ENCODE data around the gene CTSV. TPM values are rescaled to one million over a fixed set of nuclear protein-coding genes. Genes with fewer than 3 reads are reported as not detected.

Gene CTSV
- total and polyA plus RNA-seq, 10 of the 15 experiments (the other 5 are each of a cell fraction or from before 2014, with no cell fraction given): 0.10 to 0.51 (median 0.19) TPM; not detected in 1

DNA sequence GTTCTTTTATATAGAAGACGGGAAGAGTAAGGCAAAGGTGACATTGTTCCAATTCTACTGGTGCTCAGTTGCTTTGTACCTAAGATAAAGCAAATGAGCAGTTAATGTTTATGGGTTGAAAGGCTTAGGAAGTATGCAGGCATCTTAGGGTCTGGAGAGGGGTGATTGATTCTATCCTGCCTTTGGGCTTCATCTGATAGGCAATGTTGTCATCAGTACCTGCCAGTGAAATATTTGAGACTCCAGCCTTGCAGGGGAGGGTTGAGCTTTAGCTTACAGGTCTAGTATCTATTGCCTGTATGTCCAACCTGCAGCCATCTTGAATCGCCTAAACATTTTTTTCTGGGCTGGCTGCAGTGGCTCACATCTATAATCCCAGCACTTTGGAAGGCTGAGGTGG, 13.8 kb upstream of the CTSV start:
- no peaks in the 10 kb centered on the region for H3K4me1 ChIP-seq (ENCODE audit: control insufficient read depth, insufficient read depth, low read length)
- POLR2A ChIA-PET: no interaction called here
- CTCF ChIA-PET: interaction anchor here (0.9 kb wide), 1 partner anchor 195 kb away, joined by 3 read pairs; no protein-coding TSS in a partner anchor
- no peak for ATAC-seq
- in situ Hi-C loops (cut with MboI): no loop called here
- H3K4me3 ChIP-seq: no peak overlapping the region
- TF ChIP-seq, protein P1, sequence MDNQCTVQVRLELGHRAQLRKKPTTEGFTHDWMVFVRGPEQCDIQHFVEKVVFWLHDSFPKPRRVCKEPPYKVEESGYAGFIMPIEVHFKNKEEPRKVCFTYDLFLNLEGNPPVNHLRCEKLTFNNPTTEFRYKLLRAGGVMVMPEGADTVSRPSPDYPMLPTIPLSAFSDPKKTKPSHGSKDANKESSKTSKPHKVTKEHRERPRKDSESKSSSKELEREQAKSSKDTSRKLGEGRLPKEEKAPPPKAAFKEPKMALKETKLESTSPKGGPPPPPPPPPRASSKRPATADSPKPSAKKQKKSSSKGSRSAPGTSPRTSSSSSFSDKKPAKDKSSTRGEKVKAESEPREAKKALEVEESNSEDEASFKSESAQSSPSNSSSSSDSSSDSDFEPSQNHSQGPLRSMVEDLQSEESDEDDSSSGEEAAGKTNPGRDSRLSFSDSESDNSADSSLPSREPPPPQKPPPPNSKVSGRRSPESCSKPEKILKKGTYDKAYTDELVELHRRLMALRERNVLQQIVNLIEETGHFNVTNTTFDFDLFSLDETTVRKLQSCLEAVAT (IDR thresholded peaks at IDR 0.05): no peak
- no peak for TF ChIP-seq YY1 (IDR thresholded peaks at IDR 0.05; ENCODE audit: low read depth, low read length)
- no peak for TF ChIP-seq NFIC (IDR thresholded peaks at IDR 0.05; ENCODE audit: low read depth, low read length)
- TF ChIP-seq, protein P2, sequence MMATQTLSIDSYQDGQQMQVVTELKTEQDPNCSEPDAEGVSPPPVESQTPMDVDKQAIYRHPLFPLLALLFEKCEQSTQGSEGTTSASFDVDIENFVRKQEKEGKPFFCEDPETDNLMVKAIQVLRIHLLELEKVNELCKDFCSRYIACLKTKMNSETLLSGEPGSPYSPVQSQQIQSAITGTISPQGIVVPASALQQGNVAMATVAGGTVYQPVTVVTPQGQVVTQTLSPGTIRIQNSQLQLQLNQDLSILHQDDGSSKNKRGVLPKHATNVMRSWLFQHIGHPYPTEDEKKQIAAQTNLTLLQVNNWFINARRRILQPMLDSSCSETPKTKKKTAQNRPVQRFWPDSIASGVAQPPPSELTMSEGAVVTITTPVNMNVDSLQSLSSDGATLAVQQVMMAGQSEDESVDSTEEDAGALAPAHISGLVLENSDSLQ (IDR thresholded peaks at IDR 0.05): no peak
- TF ChIP-seq ESRRA (IDR thresholded peaks at IDR 0.05; ENCODE audit: low read length): no peak
- TF ChIP-seq POLR2AphosphoS2 (IDR thresholded peaks at IDR 0.05; ENCODE audit: low read depth, low read length): no peak
- no peak for TF ChIP-seq LARP7 (IDR thresholded peaks at IDR 0.05)
- TF ChIP-seq, protein P3, sequence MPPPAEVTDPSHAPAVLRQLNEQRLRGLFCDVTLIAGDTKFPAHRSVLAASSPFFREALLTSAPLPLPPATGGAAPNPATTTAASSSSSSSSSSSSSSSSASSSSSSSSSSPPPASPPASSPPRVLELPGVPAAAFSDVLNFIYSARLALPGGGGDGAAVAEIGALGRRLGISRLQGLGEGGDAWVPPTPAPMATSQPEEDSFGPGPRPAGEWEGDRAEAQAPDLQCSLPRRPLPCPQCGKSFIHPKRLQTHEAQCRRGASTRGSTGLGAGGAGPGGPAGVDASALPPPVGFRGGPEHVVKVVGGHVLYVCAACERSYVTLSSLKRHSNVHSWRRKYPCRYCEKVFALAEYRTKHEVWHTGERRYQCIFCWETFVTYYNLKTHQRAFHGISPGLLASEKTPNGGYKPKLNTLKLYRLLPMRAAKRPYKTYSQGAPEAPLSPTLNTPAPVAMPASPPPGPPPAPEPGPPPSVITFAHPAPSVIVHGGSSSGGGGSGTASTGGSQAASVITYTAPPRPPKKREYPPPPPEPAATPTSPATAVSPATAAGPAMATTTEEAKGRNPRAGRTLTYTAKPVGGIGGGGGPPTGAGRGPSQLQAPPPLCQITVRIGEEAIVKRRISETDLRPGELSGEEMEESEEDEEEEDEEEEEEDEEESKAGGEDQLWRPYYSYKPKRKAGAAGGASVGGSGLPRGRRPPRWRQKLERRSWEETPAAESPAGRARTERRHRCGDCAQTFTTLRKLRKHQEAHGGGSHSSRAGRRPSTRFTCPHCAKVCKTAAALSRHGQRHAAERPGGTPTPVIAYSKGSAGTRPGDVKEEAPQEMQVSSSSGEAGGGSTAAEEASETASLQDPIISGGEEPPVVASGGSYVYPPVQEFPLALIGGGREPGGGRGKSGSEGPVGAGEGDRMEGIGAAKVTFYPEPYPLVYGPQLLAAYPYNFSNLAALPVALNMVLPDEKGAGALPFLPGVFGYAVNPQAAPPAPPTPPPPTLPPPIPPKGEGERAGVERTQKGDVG (CRISPR knock-in tag; IDR thresholded peaks at IDR 0.05): no peak
- TF ChIP-seq, protein P4, sequence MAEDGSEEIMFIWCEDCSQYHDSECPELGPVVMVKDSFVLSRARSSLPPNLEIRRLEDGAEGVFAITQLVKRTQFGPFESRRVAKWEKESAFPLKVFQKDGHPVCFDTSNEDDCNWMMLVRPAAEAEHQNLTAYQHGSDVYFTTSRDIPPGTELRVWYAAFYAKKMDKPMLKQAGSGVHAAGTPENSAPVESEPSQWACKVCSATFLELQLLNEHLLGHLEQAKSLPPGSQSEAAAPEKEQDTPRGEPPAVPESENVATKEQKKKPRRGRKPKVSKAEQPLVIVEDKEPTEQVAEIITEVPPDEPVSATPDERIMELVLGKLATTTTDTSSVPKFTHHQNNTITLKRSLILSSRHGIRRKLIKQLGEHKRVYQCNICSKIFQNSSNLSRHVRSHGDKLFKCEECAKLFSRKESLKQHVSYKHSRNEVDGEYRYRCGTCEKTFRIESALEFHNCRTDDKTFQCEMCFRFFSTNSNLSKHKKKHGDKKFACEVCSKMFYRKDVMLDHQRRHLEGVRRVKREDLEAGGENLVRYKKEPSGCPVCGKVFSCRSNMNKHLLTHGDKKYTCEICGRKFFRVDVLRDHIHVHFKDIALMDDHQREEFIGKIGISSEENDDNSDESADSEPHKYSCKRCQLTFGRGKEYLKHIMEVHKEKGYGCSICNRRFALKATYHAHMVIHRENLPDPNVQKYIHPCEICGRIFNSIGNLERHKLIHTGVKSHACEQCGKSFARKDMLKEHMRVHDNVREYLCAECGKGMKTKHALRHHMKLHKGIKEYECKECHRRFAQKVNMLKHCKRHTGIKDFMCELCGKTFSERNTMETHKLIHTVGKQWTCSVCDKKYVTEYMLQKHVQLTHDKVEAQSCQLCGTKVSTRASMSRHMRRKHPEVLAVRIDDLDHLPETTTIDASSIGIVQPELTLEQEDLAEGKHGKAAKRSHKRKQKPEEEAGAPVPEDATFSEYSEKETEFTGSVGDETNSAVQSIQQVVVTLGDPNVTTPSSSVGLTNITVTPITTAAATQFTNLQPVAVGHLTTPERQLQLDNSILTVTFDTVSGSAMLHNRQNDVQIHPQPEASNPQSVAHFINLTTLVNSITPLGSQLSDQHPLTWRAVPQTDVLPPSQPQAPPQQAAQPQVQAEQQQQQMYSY (CRISPR knock-in tag; IDR thresholded peaks at IDR 0.05): no peak
- no peak for TF ChIP-seq MYC (IDR thresholded peaks at IDR 0.05; ENCODE audit: insufficient read depth, insufficient read length, insufficient replicate concordance, low read length, severe bottlenecking)
- TF ChIP-seq ZSCAN29 (IDR thresholded peaks at IDR 0.05): no peak
- no peak for TF ChIP-seq PAX5 (IDR thresholded peaks at IDR 0.05; ENCODE audit: borderline replicate concordance, low read depth, low read length)
- no peak for TF ChIP-seq FOXM1 (IDR thresholded peaks at IDR 0.05; ENCODE audit: low read depth, low read length)
- TF ChIP-seq IKZF1 (conservative IDR thresholded peaks at IDR 0.05): no peak
- BruUV-seq (replicated peaks): no TSS peak
- DNase-seq (ENCODE audit: low read depth, low spot score): no peak
- no peaks in the 10 kb centered on the region; the same call in 1 of the 3 replicates for H3K9me3 ChIP-seq (replicated peaks; ENCODE audit: control insufficient read depth, insufficient read depth, low read length)
- H3K4me2 ChIP-seq (ENCODE audit: control insufficient read depth, insufficient read depth): no peak overlapping the region
- no peaks in the 10 kb centered on the region for H3K36me3 ChIP-seq (ENCODE audit: control insufficient read depth in 2 of 2, insufficient read depth in 2 of 2, low read length in 1 of 2)
- no peak overlapping the region for H3K27ac ChIP-seq (ENCODE audit: control insufficient read depth, insufficient read depth)
- SMC1A ChIA-PET (ENCODE audit: uncharacterized antibody, unreplicated experiment): no interaction called here
- no peak overlapping the region for H3K9ac ChIP-seq (ENCODE audit: control insufficient read depth, insufficient read depth, low read length)
- no peaks in the 10 kb centered on the region for H4K20me1 ChIP-seq (ENCODE audit: control insufficient read depth, insufficient read depth)
- intact Hi-C loops (cut with micrococcal nuclease; ENCODE audit: unreplicated experiment): no loop called here
- WGBS (ENCODE audit: insufficient coverage, insufficient replicate concordance, low lambda C conversion rate, missing lambda C conversion rate): 0% methylated on average over 2 of the region's 2 CpGs
- RAD21 ChIA-PET (ENCODE audit: unreplicated experiment): no interaction called here
- no peaks in the 10 kb centered on the region for H3K79me2 ChIP-seq (ENCODE audit: control insufficient read depth, insufficient read depth, low read length)
- H2AFZ ChIP-seq (ENCODE audit: control insufficient read depth, low read depth, low read length): no peak overlapping the region
- H3K27me3 ChIP-seq (replicated peaks in 1 of 2; ENCODE audit: control insufficient read depth in 2 of 2, insufficient read depth in 2 of 2, low read length in 1 of 2): no peaks in the 10 kb centered on the region; a peak in 2 of 4 replicates
- FAIRE-seq: no peak

Data from GM12878 (cell line).